GM13976 (cell line): ENCODE data around the gene KDM8.
A peak's percentile ranks its signal among the peaks of the same experiment; 100 is the strongest.

Source experiments
- DNase-seq: peaks from one replicate; pipeline ENCODE4 v3.0.0; 2012; ENCODE audit warnings: low spot score
- in situ Hi-C: fragments of 300-500 bp; cut with MboI; formaldehyde crosslinking; loops from one replicate; pipeline ENCODE4 v1.12.0; 2022; ENCODE audit warnings: low sequenced_read_pairs, mixed read lengths, inconsistent platforms; ENCODE audit not compliant: unreplicated experiment
- TF ChIP-seq, protein P1 (sequence below): IDR thresholded peaks from 2 replicates; pipeline ENCODE4 v1.5.1; 2012; ENCODE audit warnings: borderline replicate concordance, mild to moderate bottlenecking; ENCODE audit not compliant: insufficient read depth; ENCODE audit errors: extremely low read depth, missing control alignments, control extremely low read depth

Gene KDM8

DNA sequence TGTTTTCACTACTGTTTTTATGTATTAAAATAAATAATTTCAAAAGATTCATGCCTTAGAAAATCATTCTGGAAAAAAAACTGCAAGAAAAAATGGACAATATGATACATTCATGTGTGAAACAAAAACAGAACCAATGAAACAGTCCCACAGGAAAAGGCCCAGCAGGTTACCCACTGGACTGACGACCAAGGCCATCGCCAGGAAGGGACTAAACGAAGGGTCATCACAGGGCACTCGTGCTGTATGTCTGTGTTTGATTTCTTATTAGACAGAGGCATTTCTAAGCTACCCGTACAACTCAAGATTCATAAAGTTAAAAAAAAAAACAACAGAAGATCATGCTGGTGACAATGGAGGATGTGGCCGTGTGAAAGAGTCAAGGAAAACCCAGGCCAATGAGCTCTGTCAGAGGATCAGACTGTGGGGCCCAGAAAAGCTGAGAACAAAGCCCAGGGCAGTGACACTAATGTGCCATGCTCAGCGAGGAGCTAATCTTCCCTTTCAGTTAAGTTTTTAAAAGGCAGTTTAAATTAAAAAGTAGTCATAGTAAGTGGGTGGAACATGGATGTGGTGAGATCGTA is 33.4 kb downstream of the KDM8 start:
- TF ChIP-seq, protein P1, sequence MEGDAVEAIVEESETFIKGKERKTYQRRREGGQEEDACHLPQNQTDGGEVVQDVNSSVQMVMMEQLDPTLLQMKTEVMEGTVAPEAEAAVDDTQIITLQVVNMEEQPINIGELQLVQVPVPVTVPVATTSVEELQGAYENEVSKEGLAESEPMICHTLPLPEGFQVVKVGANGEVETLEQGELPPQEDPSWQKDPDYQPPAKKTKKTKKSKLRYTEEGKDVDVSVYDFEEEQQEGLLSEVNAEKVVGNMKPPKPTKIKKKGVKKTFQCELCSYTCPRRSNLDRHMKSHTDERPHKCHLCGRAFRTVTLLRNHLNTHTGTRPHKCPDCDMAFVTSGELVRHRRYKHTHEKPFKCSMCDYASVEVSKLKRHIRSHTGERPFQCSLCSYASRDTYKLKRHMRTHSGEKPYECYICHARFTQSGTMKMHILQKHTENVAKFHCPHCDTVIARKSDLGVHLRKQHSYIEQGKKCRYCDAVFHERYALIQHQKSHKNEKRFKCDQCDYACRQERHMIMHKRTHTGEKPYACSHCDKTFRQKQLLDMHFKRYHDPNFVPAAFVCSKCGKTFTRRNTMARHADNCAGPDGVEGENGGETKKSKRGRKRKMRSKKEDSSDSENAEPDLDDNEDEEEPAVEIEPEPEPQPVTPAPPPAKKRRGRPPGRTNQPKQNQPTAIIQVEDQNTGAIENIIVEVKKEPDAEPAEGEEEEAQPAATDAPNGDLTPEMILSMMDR = no peak
- in situ Hi-C loops = loop anchor here (10.0 kb wide), 2 partner anchors 128 to 218 kb away; no protein-coding TSS in a partner anchor
- DNase-seq = no peak

DNA sequence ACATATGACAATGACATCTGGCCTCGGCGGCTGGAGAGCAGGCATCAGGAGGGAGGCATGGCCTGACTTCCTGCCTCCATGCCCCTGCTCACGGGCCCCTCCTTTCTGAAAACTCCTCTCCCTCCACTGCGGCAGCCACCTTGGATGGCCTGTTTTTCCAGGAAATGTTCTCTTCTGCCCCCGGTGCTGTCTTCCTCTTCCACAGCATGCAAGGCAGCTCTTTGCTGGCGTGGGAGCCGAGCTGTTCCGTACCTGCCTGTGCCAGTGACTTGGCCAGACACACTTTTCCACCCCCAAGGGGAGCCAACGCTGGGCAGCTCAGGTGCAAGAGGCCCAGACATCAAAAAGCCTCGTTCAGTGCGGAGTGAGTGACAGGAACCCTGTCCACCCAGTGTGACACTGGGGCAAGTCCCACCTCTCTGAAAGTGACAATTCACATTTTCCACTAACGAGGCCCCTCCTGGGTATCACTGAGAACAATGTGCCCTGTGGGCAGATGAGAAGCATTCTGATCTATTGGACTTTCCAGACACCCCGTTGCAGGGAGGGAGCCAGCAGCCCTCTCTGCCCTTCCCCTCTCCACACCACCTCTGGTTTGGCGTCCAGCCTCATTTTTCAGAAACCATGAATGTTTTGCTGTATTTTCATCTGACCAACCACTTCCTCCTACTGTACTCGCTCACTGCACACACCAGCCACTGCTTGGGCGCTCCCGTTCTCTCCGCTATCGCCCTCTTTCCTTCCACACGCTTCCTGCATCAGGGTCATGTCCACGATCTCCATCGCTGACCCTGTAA is 34.1 kb downstream of the KDM8 start:
- TF ChIP-seq, protein P1 = no peak
- in situ Hi-C loops = loop anchor here (10.0 kb wide), 2 partner anchors 127 to 217 kb away; no protein-coding TSS in a partner anchor
- peak; percentile 80 for DNase-seq

DNA sequence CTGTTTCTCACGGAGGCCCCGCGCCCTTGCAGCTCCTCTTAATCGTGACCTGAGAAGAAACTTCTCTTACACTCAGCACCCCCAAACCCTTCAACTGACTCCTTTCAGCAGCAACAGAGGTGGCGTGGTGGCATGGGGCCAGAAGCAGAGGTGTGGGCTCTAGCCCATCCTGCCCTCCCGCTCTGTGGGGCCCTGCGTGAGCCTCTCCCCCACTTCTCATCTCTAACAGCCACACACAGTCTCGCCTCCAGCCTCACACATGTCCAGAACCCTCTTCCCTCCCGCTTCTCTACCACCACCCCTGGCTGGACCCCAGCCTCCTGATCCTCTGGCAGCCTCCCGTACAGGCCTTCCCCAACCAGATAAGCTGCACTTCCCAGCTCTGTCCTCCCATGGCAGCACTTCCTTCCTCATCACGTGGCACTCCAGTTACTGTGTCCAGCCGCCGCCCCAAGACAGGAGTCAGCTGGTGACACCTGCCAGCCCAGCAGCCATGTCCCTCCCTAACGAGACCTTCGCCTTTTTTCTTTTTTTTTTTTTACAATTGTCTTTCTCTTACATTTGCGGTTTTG is 34.8 kb downstream of the KDM8 start:
- TF ChIP-seq, protein P1 = no peak
- in situ Hi-C loops = loop anchor here (10.0 kb wide), 2 partner anchors 127 to 217 kb away; no protein-coding TSS in a partner anchor
- DNase-seq = peak; percentile 37

DNA sequence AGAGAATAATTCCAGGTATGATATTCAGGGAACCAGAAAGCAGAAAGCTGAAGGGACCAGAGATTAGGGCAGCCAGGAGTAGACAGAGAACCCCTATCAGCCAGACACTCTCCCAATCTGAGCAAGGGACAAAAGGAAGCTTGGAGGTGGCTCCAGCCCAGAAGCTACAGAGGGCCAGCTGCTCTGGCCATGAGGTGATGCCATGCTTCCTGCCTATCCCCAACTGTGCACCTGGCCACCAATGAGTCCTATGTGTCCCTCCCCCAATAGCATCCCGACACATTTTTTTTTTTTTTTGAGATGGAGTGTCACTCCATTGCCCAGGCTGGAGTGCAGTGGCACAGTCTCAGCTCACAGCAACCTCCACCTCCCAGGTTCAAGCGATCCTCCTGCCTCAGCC is 35.3 kb downstream of the KDM8 start:
- in situ Hi-C loops = loop anchor here (10.0 kb wide), 2 partner anchors 126 to 216 kb away; no protein-coding TSS in a partner anchor

DNA sequence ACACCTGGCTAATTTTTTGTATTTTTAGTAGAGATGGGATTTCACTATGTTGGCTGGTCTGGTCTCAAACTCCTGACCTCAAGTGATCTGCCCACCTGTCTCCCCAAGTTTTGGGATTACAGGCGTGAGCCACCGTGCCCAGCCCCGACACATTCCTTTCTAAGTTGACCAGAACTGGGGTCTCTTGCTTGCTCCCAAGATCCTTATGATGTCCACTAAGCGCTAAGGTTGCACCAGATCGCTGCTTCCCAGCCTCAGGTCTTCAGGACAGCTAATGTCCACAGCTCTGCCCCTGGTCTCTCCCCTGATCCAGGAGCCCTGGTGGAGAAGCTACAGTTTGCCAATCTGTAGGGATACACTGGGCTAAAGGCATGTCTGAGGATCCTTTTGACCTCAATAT is 35.7 kb downstream of the KDM8 start:
- in situ Hi-C loops = loop anchor here (10.0 kb wide), 2 partner anchors 126 to 216 kb away; no protein-coding TSS in a partner anchor
- DNase-seq = no peak
- TF ChIP-seq, protein P1 = no peak

More for the DNA sequence above, 35.3 kb downstream of the KDM8 start:
- no peak for DNase-seq
- TF ChIP-seq, protein P1 = no peak

DNA sequence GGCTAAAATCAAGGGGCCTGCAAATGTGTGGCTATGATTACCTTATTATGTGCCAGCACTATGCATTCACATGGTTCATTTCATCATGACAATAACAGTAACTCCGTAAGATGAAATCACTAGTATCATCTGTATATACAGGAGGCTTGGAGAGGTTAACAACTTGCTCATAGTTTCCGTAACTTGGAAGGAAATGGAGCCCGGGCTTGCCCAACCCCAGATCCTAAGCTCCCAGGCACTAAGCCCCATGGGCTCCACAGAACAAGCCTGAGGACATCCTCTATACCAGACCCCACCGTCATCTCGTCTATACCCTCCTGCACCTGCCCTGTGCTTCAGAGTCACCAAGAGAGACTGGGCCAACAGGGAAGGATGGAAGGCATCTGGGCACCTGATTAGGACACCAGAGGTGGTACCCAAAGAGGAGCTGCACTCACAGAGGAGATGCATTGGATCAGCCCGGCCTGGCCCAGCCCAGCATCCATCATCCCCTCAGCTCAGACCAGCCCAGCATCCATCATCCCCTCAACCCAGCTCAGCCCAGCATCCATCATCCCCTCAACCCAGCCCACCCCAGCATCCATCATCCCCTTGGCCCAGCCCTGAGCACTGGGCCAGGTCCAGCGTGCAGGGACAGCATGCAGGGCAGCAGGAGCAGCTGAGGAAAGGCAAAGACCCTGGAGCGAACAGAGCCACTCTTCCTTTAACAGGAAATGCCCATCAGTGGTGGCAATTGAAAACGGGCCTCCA is 36.8 kb downstream of the KDM8 start:
- TF ChIP-seq, protein P1 = no peak
- in situ Hi-C loops = loop anchor here (10.0 kb wide), 2 partner anchors 125 to 215 kb away; no protein-coding TSS in a partner anchor
- DNase-seq = no peak
